Endodermal cell (in vitro differentiated cells): ENCODE results near the gene SLC45A1. TPM values are rescaled to one million over a fixed set of nuclear protein-coding genes. Genes with fewer than 3 reads are reported as not detected.

Experiments used
- DNase-seq: peaks from one replicate; pipeline ENCODE4 v3.0.0-alpha.2; 2017
- H3K27ac ChIP-seq: 2 replicates; pipeline ENCODE4 v1.5.1; 2013; ENCODE audit warnings: mild to moderate bottlenecking, low read depth, low read length, moderate library complexity
- H3K27me3 ChIP-seq: 2 replicates; pipeline ENCODE4 v1.6.1; 2013; ENCODE audit warnings: mild to moderate bottlenecking, low read length, moderate library complexity; ENCODE audit not compliant: insufficient read depth, control insufficient read depth, poor library complexity, severe bottlenecking
- H3K36me3 ChIP-seq: 2 replicates; pipeline ENCODE4 v1.7.0; 2013; ENCODE audit warnings: mild to moderate bottlenecking, low read length, moderate library complexity; ENCODE audit not compliant: control insufficient read depth, insufficient read depth
- H3K4me1 ChIP-seq: one replicate; pipeline ENCODE4 v1.7.0; 2013; ENCODE audit warnings: low read length; ENCODE audit not compliant: control insufficient read depth, insufficient read depth
- H3K4me3 ChIP-seq: 2 replicates; pipeline ENCODE4 v1.5.1; 2013; ENCODE audit warnings: mild to moderate bottlenecking, low read length, moderate library complexity
- H3K9ac ChIP-seq: 2 replicates; pipeline ENCODE4 v1.6.1; 2013; ENCODE audit warnings: mild to moderate bottlenecking, low read length, moderate library complexity; ENCODE audit not compliant: poor library complexity, severe bottlenecking; ENCODE audit errors: extremely low read depth
- H3K9me3 ChIP-seq: 2 replicates; pipeline ENCODE4 v1.6.1; 2013; ENCODE audit warnings: mild to moderate bottlenecking, low read length, moderate library complexity; ENCODE audit not compliant: control insufficient read depth
- H3K27ac Mint-ChIP-seq: 2 replicates; pipeline ENCODE4 v1.8.0; 2020; ENCODE audit warnings: mixed read lengths
- H3K27me3 Mint-ChIP-seq: 2 replicates; pipeline ENCODE4 v1.8.0; 2021; ENCODE audit warnings: mild to moderate bottlenecking, mixed read lengths; ENCODE audit not compliant: insufficient read depth
- H3K36me3 Mint-ChIP-seq: 2 replicates; pipeline ENCODE4 v1.8.0; 2020; ENCODE audit warnings: low read depth, mixed read lengths
- H3K4me1 Mint-ChIP-seq: 2 replicates; pipeline ENCODE4 v1.8.0; 2020; ENCODE audit warnings: mixed read lengths
- H3K4me3 Mint-ChIP-seq: 2 replicates; pipeline ENCODE4 v1.8.0; 2020; ENCODE audit warnings: mild to moderate bottlenecking, moderate library complexity, mixed read lengths
- H3K9me3 Mint-ChIP-seq: 2 replicates; pipeline ENCODE4 v1.8.0; 2020; ENCODE audit warnings: mild to moderate bottlenecking, mixed read lengths
- WGBS, 2 experiments: methylation state at CpG; one replicate each; pipeline versions ENCODE4 v1.1.5 to v1.1.7; 2013; ENCODE audit warnings: missing lambda C conversion rate in 2 of 2, mixed read lengths in 1 of 2; ENCODE audit not compliant: insufficient coverage in 1 of 2, insufficient read length in 1 of 2; 5-methylcytosine and 5-hydroxymethylcytosine counted together
- total RNA-seq, 2 donors: library from RNA; stranded (reverse); fragmentation: NEBNext Ultra II Directional in 1 of 2; extraction: Animal tissue kit (Norgen Biotek cat#: 25700) in 1 of 2; gene quantifications; 2 replicates in 1 of 2; 3 replicates in 1 of 2; pipeline ENCODE4 v1.2.1, GENCODE V29; 2021
- TF ChIP-seq, protein P1 (sequence below): fragments of 200-600 bp; sonication (generic); conservative IDR thresholded peaks from 2 replicates; pipeline ENCODE4 v1.5.0; 2021; ENCODE audit warnings: antibody characterized with exemption, mild to moderate bottlenecking

SLC45A1 gene
- total RNA-seq, 2 donors from 2014 or later, result 0.42 TPM; not detected in 1

DNA sequence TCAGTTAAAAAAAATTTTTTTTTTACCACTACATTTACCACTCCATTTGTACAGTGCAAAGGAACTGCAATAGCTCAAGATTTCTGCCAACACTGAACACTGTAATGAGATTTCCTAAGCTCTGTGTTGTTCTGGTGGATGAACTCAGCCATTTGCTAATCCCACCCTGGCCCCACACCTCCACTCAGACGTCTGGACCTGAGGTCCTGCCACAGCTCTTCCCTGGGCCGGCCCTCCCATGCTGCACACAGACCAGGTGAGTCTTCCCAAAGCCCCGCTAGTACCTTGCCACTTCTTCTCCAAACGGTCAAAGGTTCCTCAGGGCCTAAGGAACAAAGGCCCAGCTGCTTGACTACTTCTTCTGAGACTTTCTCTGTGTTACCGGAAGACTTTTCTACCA lies 56.4 kb downstream of the SLC45A1 start:
- H3K4me1 ChIP-seq, result peaks cover 11% of the 10 kb centered on the region
- Mint-ChIP-seq H3K27me3 (no peaks in the 10 kb centered on the region), H3K36me3 (peaks cover 12% of the 10 kb centered on the region), H3K4me1 (peaks cover 53% of the 10 kb centered on the region), H3K4me3 (no peak overlapping the region), H3K27ac (peak overlapping the region; percentile 52), H3K9me3 (no peaks in the 10 kb centered on the region)
- TF ChIP-seq, protein P1, sequence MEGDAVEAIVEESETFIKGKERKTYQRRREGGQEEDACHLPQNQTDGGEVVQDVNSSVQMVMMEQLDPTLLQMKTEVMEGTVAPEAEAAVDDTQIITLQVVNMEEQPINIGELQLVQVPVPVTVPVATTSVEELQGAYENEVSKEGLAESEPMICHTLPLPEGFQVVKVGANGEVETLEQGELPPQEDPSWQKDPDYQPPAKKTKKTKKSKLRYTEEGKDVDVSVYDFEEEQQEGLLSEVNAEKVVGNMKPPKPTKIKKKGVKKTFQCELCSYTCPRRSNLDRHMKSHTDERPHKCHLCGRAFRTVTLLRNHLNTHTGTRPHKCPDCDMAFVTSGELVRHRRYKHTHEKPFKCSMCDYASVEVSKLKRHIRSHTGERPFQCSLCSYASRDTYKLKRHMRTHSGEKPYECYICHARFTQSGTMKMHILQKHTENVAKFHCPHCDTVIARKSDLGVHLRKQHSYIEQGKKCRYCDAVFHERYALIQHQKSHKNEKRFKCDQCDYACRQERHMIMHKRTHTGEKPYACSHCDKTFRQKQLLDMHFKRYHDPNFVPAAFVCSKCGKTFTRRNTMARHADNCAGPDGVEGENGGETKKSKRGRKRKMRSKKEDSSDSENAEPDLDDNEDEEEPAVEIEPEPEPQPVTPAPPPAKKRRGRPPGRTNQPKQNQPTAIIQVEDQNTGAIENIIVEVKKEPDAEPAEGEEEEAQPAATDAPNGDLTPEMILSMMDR, result no peak
- 87 to 100% methylated on average over 3 to 5 of the region's 5 CpGs for WGBS, 2 experiments
- H3K9ac ChIP-seq, result no peak overlapping the region
- H3K9me3 ChIP-seq, result no peaks in the 10 kb centered on the region
- H3K4me3 ChIP-seq, result no peak overlapping the region
- no peak for DNase-seq
- H3K27me3 ChIP-seq, result no peaks in the 10 kb centered on the region
- peaks cover 42% of the 10 kb centered on the region for H3K36me3 ChIP-seq
- H3K27ac ChIP-seq, result no peak overlapping the region

DNA sequence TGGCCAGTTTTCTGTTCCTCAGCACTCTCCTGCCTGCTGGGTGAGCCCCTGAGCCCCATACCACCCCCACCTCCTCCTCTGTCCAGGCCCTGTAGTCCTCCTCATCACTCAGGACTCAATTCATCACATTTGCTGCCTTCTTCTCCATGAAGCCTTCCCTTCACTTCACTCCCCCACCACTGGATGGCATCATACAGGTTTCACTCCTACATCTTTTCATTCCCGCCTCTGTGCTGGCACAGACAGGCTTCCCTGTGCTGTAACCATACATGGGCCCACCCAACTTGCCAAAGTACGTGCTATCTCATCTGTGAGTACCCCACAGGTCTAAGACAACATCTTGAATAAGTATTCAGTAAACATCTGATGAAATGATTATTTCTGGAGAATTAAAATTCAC lies 56.9 kb downstream of the SLC45A1 start:
- Histone ChIP-seq H3K4me3 (no peak overlapping the region), H3K9me3 (no peaks in the 10 kb centered on the region), H3K27me3 (no peaks in the 10 kb centered on the region), H3K9ac (no peak overlapping the region), H3K27ac (no peak overlapping the region), H3K36me3 (peaks cover 42% of the 10 kb centered on the region), H3K4me1 (peaks cover 11% of the 10 kb centered on the region)
- no peak overlapping the region for H3K4me3 Mint-ChIP-seq
- no peaks in the 10 kb centered on the region for H3K27me3 Mint-ChIP-seq
- 75 to 88% methylated on average over 1 to 2 of the region's 2 CpGs for WGBS, 2 experiments
- TF ChIP-seq, protein P1, result peak; percentile 76
- H3K36me3 Mint-ChIP-seq, result peaks cover 10% of the 10 kb centered on the region
- peaks cover 53% of the 10 kb centered on the region for H3K4me1 Mint-ChIP-seq
- no peaks in the 10 kb centered on the region for H3K9me3 Mint-ChIP-seq
- peak overlapping the region; percentile 52 for H3K27ac Mint-ChIP-seq
- peak; percentile 83 for DNase-seq

DNA sequence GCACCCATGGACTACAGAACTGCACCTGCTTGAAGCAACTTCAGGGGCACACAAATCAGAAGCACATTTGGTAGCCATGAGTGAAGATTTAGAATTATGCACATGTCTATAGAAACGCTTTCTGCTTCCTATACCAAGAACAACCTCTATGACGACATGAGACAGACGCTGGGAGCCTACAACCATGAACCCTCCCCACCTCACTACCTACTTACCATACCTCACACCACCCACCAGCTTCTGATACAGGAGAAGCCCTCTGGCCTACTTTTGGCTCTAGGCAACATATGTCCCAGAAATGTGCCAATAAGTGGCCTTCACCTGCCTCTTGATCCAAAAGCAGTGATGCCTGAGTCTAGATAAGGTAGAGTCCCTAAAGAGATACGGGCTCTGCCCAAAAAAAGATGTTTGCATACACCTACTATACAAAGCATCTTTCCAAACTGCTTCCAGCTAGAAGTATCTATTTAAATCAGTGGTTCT lies 58.5 kb downstream of the SLC45A1 start:
- Histone ChIP-seq H3K4me3 (no peak overlapping the region), H3K27ac (no peak overlapping the region), H3K27me3 (no peaks in the 10 kb centered on the region), H3K9ac (no peak overlapping the region), H3K36me3 (peaks cover 41% of the 10 kb centered on the region), H3K9me3 (no peaks in the 10 kb centered on the region), H3K4me1 (peaks cover 11% of the 10 kb centered on the region)
- TF ChIP-seq, protein P1, result no peak
- H3K4me3 Mint-ChIP-seq, result no peak overlapping the region
- no peaks in the 10 kb centered on the region for H3K27me3 Mint-ChIP-seq
- peaks cover 15% of the 10 kb centered on the region for H3K36me3 Mint-ChIP-seq
- peaks cover 45% of the 10 kb centered on the region for H3K4me1 Mint-ChIP-seq
- H3K9me3 Mint-ChIP-seq, result no peaks in the 10 kb centered on the region
- peak; percentile 38 for DNase-seq
- H3K27ac Mint-ChIP-seq, result peak overlapping the region; percentile 46
- WGBS, 2 experiments, result 92 to 100% methylated on average over 3 to 4 of the region's 4 CpGs
